H7 (cell line): ENCODE measurements around the gene SPACDR. TPM values are rescaled to one million over a fixed set of nuclear protein-coding genes. Genes with fewer than 3 reads are reported as not detected.

Source experiments
- DNase-seq: peaks from one replicate; pipeline ENCODE4 v3.0.0; 2012
- H3K27me3 ChIP-seq: 2 replicates; pipeline ENCODE4 v1.6.0; 2011; ENCODE audit warnings: mild to moderate bottlenecking, low read length; ENCODE audit not compliant: control insufficient read depth, insufficient read depth
- H3K36me3 ChIP-seq: replicated peaks from 2 replicates; pipeline ENCODE4 v1.5.1; 2011; ENCODE audit warnings: low read length; ENCODE audit not compliant: control insufficient read depth, insufficient read depth
- H3K4me3 ChIP-seq: 2 replicates; pipeline ENCODE4 v1.5.1; 2011; ENCODE audit warnings: low read depth, mild to moderate bottlenecking, control low read depth, low read length, moderate library complexity; ENCODE audit not compliant: insufficient read depth
- total RNA-seq: library from RNA; depleted of rRNA; stranded (reverse); fragments of >200 nt; shearing (Covaris generic); gene quantifications from 2 replicates; pipeline ENCODE4 v1.2.3, GENCODE V29; 2014

The SPACDR gene
- total RNA-seq, 1 experiment from 2014 or later: 1.1 TPM

DNA sequence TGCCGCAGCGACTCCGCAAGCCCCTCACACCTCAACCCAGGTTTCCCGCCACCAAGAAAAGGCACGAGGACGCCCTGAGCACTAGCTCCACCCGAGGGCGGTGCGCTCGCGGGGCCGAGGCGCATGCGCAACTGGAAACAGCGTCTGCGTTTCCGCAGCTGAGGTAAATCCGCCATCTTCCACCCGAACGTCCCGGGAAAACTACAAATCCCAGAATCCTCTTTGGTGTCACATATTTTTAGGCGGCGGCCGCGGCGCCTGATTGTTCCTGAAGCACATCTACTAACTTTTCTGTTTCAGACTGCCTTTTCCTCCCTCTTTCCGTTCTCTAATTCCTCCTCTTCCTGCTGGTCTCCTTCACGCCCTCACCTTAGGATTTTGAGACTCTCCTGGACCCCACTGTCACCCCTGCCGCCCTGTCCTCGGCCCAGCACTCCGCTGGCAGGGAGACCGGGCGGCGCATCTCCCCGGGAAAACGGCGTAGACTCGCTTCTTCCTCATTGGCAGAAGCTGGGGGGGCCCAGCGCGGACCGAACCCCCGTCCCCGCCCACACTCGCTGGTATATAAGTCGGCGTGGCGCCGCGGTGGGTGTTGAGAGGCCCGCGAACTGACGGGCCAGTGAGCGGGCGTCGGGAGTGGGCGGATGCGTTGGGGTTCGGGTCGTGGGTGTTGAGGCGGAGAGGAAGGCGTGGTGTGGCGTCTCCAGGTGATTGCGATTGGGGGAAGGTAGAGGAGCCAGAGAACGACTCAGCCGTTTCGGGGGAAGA, 35.7 kb downstream of the SPACDR start, which contains the start of gene ZCWPW1:
ZCWPW1 (minus strand) TSS at position 505 of the 768 bp plus-strand sequence. CDS start 8,054 bp downstream, outside the sequence.
- Histone ChIP-seq H3K36me3 (peaks cover 13% of the 10 kb centered on the region), H3K4me3 (peak within 1 kb of the TSS; percentile 89), H3K27me3 (peaks cover 5% of the 10 kb centered on the region)
- peak; percentile 94 for DNase-seq

DNA sequence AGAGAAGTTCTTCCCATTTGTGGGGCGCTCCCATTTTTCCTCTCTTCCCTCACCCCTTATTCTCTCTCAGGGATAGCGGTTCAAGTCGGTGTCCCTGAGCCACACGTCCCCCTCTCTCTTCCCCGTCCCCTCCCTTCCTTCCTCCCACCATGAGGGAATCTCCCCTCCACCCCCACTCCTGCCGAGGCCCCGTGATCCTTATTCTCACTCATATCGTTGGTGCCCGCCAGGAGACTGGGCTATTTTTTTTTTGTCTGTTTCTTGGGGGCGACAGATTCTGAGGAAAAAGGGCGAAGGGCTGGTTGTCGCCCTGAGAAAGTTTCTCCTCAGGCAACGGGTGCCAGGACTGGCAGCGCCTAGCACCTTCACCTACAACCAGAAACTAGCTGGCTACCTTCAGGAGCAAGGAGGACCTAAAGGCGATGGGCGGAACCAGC, 36.3 kb downstream of the SPACDR start:
- H3K27me3 ChIP-seq: peaks cover 5% of the 10 kb centered on the region
- DNase-seq: no peak
- peak overlapping the region; percentile 57 for H3K4me3 ChIP-seq
- H3K36me3 ChIP-seq: peaks cover 8% of the 10 kb centered on the region

- DNase-seq: no peak
- no peaks in the 10 kb centered on the region; the same call in 1 of the 2 replicates for H3K36me3 ChIP-seq
- no peak overlapping the region for H3K4me3 ChIP-seq
- H3K27me3 ChIP-seq: peaks cover 5% of the 10 kb centered on the region
Observed at GRCh38 chr7:100426516-100426915, 37.5 kb downstream of the SPACDR start.

DNA sequence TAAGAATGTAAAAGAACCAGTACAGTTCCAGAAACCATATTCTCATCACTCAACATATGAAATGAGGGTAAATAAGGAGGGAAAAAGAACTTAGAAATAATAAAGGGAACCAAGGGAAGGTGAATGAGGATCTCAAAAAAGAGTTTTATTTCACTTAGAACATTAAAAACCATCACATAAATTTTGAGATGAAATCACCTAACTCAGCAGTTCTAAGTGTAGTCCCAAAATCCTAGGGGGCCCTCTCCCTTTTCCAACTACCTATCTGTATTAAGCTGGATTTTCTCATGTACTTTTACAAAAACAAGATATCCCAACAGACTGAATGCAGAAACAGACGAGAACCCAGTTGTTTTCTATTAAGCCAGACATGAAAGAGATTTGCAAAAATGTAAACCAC, 38.7 kb downstream of the SPACDR start:
- H3K36me3 ChIP-seq: no peaks in the 10 kb centered on the region
- no peak overlapping the region for H3K4me3 ChIP-seq
- no peak for DNase-seq
- H3K27me3 ChIP-seq: peaks cover 5% of the 10 kb centered on the region

DNA sequence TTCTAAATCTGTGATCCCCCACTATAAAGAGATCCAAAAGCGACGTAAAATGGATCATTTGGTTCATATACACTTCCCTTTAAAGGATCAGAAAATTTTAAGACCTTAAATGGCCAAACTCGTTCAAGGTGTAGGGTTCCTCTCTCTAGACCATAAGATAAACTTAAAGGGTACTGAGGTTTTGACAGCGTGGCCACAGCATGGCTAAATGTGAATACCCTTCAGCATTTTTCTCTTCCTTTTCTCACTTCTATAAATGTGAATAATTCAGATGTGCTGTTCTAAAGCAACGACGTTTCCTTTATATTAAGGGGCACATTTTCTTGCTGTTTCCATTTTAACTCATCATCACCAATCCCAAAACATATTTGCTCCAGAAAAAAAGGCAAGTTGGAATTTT, 40.7 kb downstream of the SPACDR start:
- Histone ChIP-seq H3K4me3 (no peak overlapping the region), H3K27me3 (peaks cover 5% of the 10 kb centered on the region), H3K36me3 (no peaks in the 10 kb centered on the region)
- no peak for DNase-seq

- no peaks in the 10 kb centered on the region for H3K27me3 ChIP-seq
Observed at GRCh38 chr7:100419660-100420226, 44.3 kb downstream of the SPACDR start.

DNA sequence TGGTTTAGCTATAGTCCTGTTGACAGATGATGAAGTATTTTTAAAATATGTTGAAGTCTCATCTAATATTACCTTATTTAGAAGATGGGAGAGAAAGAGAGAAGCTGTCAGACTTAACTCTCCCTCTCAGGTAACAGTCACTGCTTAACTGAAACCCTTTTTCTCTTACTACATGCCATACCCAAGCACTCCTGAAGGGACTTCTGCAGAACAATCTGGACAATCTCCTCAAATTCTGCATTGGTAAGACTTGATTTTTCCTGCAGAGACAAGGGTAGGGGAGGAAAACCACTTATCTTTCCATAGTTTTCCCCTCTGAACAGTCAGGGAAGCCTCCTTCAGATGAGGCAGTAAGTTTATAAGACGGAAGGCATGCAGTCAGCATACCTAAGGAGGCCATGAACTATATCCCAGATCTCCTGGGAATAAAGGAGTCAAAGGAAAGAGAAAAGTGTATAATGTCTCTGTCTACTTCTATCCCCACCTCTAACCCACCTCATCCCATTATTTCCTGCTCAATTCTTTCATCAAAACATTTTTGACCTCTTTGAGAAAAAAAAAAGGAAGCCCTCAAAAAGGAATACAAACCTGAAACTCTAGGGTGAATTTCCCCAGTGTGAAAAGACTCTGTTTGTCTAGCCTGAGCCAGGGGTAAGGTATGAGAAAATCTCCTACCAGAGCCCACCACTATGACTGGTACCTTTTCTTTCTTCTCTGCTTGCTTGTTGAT, 45.0 kb downstream of the SPACDR start:
- DNase-seq: no peak
- H3K27me3 ChIP-seq: no peaks in the 10 kb centered on the region
- no peaks in the 10 kb centered on the region for H3K36me3 ChIP-seq
- H3K4me3 ChIP-seq: no peak overlapping the region

More at GRCh38 chr7:100419660-100420226, 44.3 kb downstream of the SPACDR start:
- no peak overlapping the region for H3K4me3 ChIP-seq
- no peak for DNase-seq
- no peaks in the 10 kb centered on the region for H3K36me3 ChIP-seq

- Histone ChIP-seq H3K27me3 (no peaks in the 10 kb centered on the region), H3K4me3 (no peak overlapping the region), H3K36me3 (no peaks in the 10 kb centered on the region)
- no peak for DNase-seq
Observed at GRCh38 chr7:100415448-100415847, 48.6 kb downstream of the SPACDR start.

- H3K27me3 ChIP-seq: peaks cover 2% of the 10 kb centered on the region; the same call in 1 of the 2 replicates
- no peak overlapping the region for H3K4me3 ChIP-seq
- no peak for DNase-seq
- H3K36me3 ChIP-seq: no peaks in the 10 kb centered on the region
Observed at GRCh38 chr7:100413889-100414288, 50.2 kb downstream of the SPACDR start.

GRCh38 chr7:100413346-100413745, 50.7 kb downstream of the SPACDR start:
- Histone ChIP-seq H3K36me3 (no peaks in the 10 kb centered on the region), H3K4me3 (no peak overlapping the region), H3K27me3 (peaks cover 2% of the 10 kb centered on the region; the same call in 1 of the 2 replicates)
- no peak for DNase-seq

GRCh38 chr7:100411101-100411500, 53.0 kb downstream of the SPACDR start:
- Histone ChIP-seq H3K36me3 (no peaks in the 10 kb centered on the region), H3K4me3 (no peak overlapping the region), H3K27me3 (peaks cover 2% of the 10 kb centered on the region; the same call in 1 of the 2 replicates)
- no peak for DNase-seq

DNA sequence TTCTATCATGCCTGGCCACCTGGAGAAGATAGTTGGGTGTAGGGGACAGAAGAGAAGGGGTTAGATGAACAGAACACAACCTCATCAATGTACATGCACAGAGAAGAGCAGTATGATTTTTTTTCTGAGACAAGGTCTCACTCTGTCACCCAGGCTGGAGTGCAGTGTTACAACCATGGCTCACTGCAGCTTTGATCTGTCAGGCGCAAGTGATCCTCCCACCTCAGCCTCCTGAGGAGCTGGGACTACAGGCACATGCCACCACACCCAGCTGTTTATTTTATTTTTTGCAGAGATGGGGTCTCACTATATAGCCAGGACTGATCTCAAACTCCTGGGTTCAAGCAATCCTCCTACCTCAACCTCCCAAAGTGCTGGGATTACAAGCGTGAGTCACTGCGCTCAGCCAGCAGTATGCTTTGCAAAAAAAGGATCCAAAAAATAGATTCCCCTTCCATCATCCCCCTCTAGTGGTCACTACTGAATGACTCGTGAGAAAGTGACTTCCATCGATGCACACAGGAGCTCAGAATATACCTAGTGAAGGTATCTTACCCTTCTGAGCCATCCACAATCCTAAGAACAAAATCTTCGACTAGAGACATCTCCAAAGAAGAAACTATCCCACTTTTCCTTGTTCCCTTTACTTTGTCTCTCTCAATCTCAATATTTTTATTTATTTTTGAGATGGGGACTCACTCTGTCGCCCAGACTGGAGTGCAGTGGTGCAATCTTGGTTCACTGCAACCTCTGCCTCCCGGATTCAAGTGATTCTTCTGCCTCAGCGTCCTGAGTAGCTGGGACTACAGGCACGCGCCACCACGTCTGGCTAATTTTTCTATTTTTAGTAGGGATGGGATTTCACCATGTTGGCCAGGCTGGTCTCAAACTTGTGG, 56.5 kb downstream of the SPACDR start:
- Histone ChIP-seq H3K36me3 (no peaks in the 10 kb centered on the region), H3K27me3 (peaks cover 2% of the 10 kb centered on the region; the same call in 1 of the 2 replicates), H3K4me3 (no peak overlapping the region)
- DNase-seq: peak; percentile 64

DNA sequence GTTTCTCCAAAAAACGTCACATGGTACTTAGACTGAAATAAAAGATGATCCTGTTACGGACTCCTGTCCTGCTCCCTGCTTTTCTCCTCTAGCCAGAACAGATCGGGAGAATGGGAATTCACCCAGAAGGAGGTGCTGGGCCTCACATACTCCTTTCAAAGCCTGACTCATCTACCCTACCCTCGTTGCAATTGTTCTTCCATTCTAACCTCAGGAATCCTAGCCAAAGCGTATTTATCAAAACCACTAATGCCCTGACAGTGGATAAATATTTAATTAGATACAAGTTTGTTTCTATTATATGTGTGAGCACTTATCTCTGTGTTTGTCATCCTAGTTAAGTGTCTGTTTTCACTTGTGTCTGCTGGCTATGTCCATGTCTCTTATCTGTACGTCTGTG, 57.3 kb downstream of the SPACDR start:
- no peak overlapping the region for H3K4me3 ChIP-seq
- DNase-seq: no peak
- H3K36me3 ChIP-seq: no peaks in the 10 kb centered on the region
- peaks cover 2% of the 10 kb centered on the region; the same call in 1 of the 2 replicates for H3K27me3 ChIP-seq
